IMR-90 (cell line): ENCODE measurements around the gene RTBDN. TPM values are rescaled to one million over a fixed set of nuclear protein-coding genes. Genes with fewer than 3 reads are reported as not detected.

Experiments
- ATAC-seq: fragments of 200-7000 bp; cut with Tn5 transposase; 2 replicates; pipeline ENCODE4 v1.9.1; 2020; ENCODE audit warnings: low read depth, mild to moderate bottlenecking, moderate library complexity
- BruUV-seq: library from RNA; stranded (reverse); fragments of 400-500 nt; replicated peaks from 2 replicates; lab custom pipeline; 2021; lab: Mats Ljungman, UMichigan
- CTCF ChIA-PET: fragments of 300-600 bp; formaldehyde crosslinking; extraction: SDS; loops from one replicate; lab custom pipeline; 2021; ENCODE audit warnings: antibody characterized with exemption; lab: Yijun Ruan, JAX
- POLR2A ChIA-PET: fragments of 300-600 bp; sonication (Branson Sonifier 250); formaldehyde crosslinking; loops from one replicate; lab custom pipeline; 2022; ENCODE audit warnings: antibody characterized with exemption; ENCODE audit not compliant: unreplicated experiment; lab: Charles Lee
- DNase-seq: peaks from one replicate; pipeline ENCODE4 v3.0.0; 2013
- H2AFZ ChIP-seq: replicated peaks from 2 replicates; pipeline ENCODE3; 2013; ENCODE audit warnings: low read length, mild to moderate bottlenecking; ENCODE audit not compliant: poor library complexity
- H2AK5ac ChIP-seq: 2 replicates; pipeline ENCODE4 v1.6.1; 2013; ENCODE audit warnings: low read depth, low read length, inconsistent platforms
- H2AK9ac ChIP-seq: replicated peaks from 2 replicates; pipeline ENCODE3; 2013; ENCODE audit warnings: mild to moderate bottlenecking, low read depth, low read length, moderate library complexity; ENCODE audit not compliant: poor library complexity
- H2BK120ac ChIP-seq: 2 replicates; pipeline ENCODE4 v1.6.1; 2013; ENCODE audit warnings: low read depth, low read length, inconsistent platforms
- H2BK15ac ChIP-seq: 3 replicates; pipeline ENCODE4 v1.6.1; 2013; ENCODE audit warnings: low read depth, low read length, inconsistent platforms
- H2BK20ac ChIP-seq: 2 replicates; pipeline ENCODE4 v1.6.1; 2013; ENCODE audit warnings: low read depth, mild to moderate bottlenecking, inconsistent platforms, low read length, moderate library complexity
- H2BK5ac ChIP-seq: 2 replicates; pipeline ENCODE4 v1.6.1; 2013; ENCODE audit warnings: mild to moderate bottlenecking, low read depth, low read length, inconsistent platforms; ENCODE audit not compliant: poor library complexity, severe bottlenecking
- H3K14ac ChIP-seq: replicated peaks from 2 replicates; pipeline ENCODE4 v1.6.1; 2013; ENCODE audit warnings: low read depth, low read length, inconsistent platforms
- H3K18ac ChIP-seq: 2 replicates; pipeline ENCODE4 v1.6.1; 2013; ENCODE audit warnings: low read depth, low read length, control low read depth
- H3K23ac ChIP-seq: 2 replicates; pipeline ENCODE4 v1.6.1; 2013; ENCODE audit warnings: low read depth, low read length, inconsistent platforms
- H3K27ac ChIP-seq: 2 replicates; pipeline ENCODE4 v1.5.1; 2013; ENCODE audit warnings: mild to moderate bottlenecking, control low read depth, low read length; ENCODE audit not compliant: insufficient read depth
- H3K27me3 ChIP-seq: 2 replicates; pipeline ENCODE4 v1.6.1; 2013; ENCODE audit warnings: low read length; ENCODE audit not compliant: control insufficient read depth, insufficient read depth
- H3K36me3 ChIP-seq: 2 replicates; pipeline ENCODE4 v1.6.1; 2013; ENCODE audit warnings: low read length, mixed read lengths; ENCODE audit not compliant: control insufficient read depth, insufficient read depth
- H3K4ac ChIP-seq: 2 replicates; pipeline ENCODE4 v1.6.1; 2013; ENCODE audit warnings: low read depth, low read length, inconsistent platforms
- H3K4me1 ChIP-seq: 2 replicates; pipeline ENCODE4 v1.6.1; 2013; ENCODE audit warnings: low read length, mixed read lengths; ENCODE audit not compliant: control insufficient read depth, insufficient read depth
- H3K4me2 ChIP-seq: 2 replicates; pipeline ENCODE4 v1.6.1; 2013; ENCODE audit warnings: low read depth, mild to moderate bottlenecking, control low read depth, low read length, moderate library complexity
- H3K4me3 ChIP-seq: 2 replicates; pipeline ENCODE4 v1.5.1; 2013; ENCODE audit warnings: low read depth, mild to moderate bottlenecking, control low read depth, low read length, moderate library complexity; ENCODE audit not compliant: insufficient read depth
- H3K56ac ChIP-seq: 2 replicates; pipeline ENCODE4 v1.6.1; 2013; ENCODE audit warnings: low read length, inconsistent platforms; ENCODE audit not compliant: insufficient read depth; ENCODE audit errors: extremely low read depth
- H3K79me1 ChIP-seq, 2 experiments: 2 replicates each; pipeline ENCODE4 v1.6.1; 2013; ENCODE audit warnings: low read length in 2 of 2, inconsistent platforms in 1 of 2, low read depth in 1 of 2
- H3K9ac ChIP-seq: 2 replicates; pipeline ENCODE4 v1.6.1; 2013; ENCODE audit warnings: low read depth, low read length, control low read depth
- H3K9me1 ChIP-seq: 2 replicates; pipeline ENCODE4 v1.6.1; 2013; ENCODE audit warnings: low read length, inconsistent platforms; ENCODE audit not compliant: insufficient read depth
- H3K9me3 ChIP-seq: 2 replicates; pipeline ENCODE4 v1.6.1; 2013; ENCODE audit warnings: low read length; ENCODE audit not compliant: control insufficient read depth, insufficient read depth
- H4K20me1 ChIP-seq: 2 replicates; pipeline ENCODE4 v1.6.1; 2013; ENCODE audit warnings: low read length, inconsistent platforms; ENCODE audit not compliant: insufficient read depth
- H4K5ac ChIP-seq: 2 replicates; pipeline ENCODE4 v1.6.1; 2013; ENCODE audit warnings: mild to moderate bottlenecking, low read depth, low read length, control low read depth
- H4K8ac ChIP-seq, 2 experiments: 2 replicates each; pipeline ENCODE4 v1.6.1; 2013; ENCODE audit warnings: low read depth in 2 of 2, low read length in 2 of 2, control low read depth in 1 of 2, inconsistent platforms in 1 of 2
- H4K91ac ChIP-seq: 2 replicates; pipeline ENCODE4 v1.6.1; 2013; ENCODE audit warnings: low read depth, low read length, inconsistent platforms; ENCODE audit not compliant: insufficient read depth
- CHD1 ChIP-seq: IDR thresholded peaks from 2 replicates; pipeline ENCODE4 v1.6.1; 2012; ENCODE audit warnings: low read depth, low read length, improper control_type of control experiment
- MAFK ChIP-seq: IDR thresholded peaks from 2 replicates; pipeline ENCODE4 v1.6.1; 2012; ENCODE audit warnings: low read depth, low read length, improper control_type of control experiment
- MXI1 ChIP-seq: IDR thresholded peaks from 2 replicates; pipeline ENCODE4 v1.6.1; 2012; ENCODE audit warnings: low read depth, mild to moderate bottlenecking, low read length, moderate library complexity, borderline replicate concordance
- NFE2L2 ChIP-seq: fragments of 150-350 bp; IDR thresholded peaks from 2 replicates; pipeline ENCODE4 v1.6.1; 2016; ENCODE audit warnings: low read depth, mild to moderate bottlenecking, low read length
- POLR2A ChIP-seq: IDR thresholded peaks from 2 replicates; pipeline ENCODE4 v1.6.1; 2012; ENCODE audit warnings: mild to moderate bottlenecking, low read depth, low read length
- RAD21 ChIP-seq: IDR thresholded peaks from 2 replicates; pipeline ENCODE4 v1.6.1; 2012; ENCODE audit warnings: low read length, improper control_type of control experiment
- RFX5 ChIP-seq: IDR thresholded peaks from 2 replicates; pipeline ENCODE4 v1.8.0; 2012; ENCODE audit warnings: low read depth, mild to moderate bottlenecking, low read length, moderate library complexity
- SMC3 ChIP-seq: fragments of 150-350 bp; IDR thresholded peaks from 2 replicates; pipeline ENCODE4 v1.6.1; 2016; ENCODE audit warnings: low read depth, mild to moderate bottlenecking, antibody characterized with exemption, low read length, moderate library complexity
- WGBS, 2 experiments: methylation state at CpG; one replicate each; pipeline versions ENCODE4 v1.1.5 to v1.1.7; 2013; ENCODE audit warnings: missing lambda C conversion rate in 2 of 2; ENCODE audit not compliant: insufficient read length in 1 of 2; ENCODE audit errors: extremely low coverage in 2 of 2; 5-methylcytosine and 5-hydroxymethylcytosine counted together
- dilution Hi-C: fragments of 300-500 bp; cut with HindIII; formaldehyde crosslinking; loops from one replicate; pipeline ENCODE4 v1.14.3; 2018; ENCODE audit warnings: low sequenced_read_pairs; ENCODE audit not compliant: unreplicated experiment
- in situ Hi-C: fragments of 300-500 bp; cut with MboI; formaldehyde crosslinking; loops from 3 replicates; pipeline ENCODE4 v1.14.3; 2019; ENCODE audit warnings: low sequenced_read_pairs, inconsistent platforms, mixed read lengths
- intact Hi-C: fragments of 100-400 bp; cut with micrococcal nuclease; formaldehyde crosslinking; loops from 2 replicates; pipeline ENCODE4 v1.10.0; 2022
- polyA plus RNA-seq, 3 experiments: library from polyadenylated mRNA; depleted of rRNA; stranded (reverse); fragments of >200 nt; gene quantifications; 2 replicates each; pipeline ENCODE4 v1.2.3, GENCODE V29; 2012; ENCODE audit warnings: low replicate concordance in 1 of 3
- total RNA-seq: library from RNA; depleted of rRNA; stranded (reverse); fragments of >200 nt; gene quantifications from 2 replicates; pipeline ENCODE4 v1.2.3, GENCODE V29; 2012
- TF ChIP-seq, protein P1 (sequence below): fragments of 150-350 bp; IDR thresholded peaks from 2 replicates; pipeline ENCODE4 v1.6.1; 2016; ENCODE audit warnings: low read depth, mild to moderate bottlenecking, low read length, moderate library complexity, borderline replicate concordance

The RTBDN gene
- total and polyA plus RNA-seq, 2 of the 4 experiments (the other 2 are of a cell fraction) = 0.07 TPM; not detected in 1

DNA sequence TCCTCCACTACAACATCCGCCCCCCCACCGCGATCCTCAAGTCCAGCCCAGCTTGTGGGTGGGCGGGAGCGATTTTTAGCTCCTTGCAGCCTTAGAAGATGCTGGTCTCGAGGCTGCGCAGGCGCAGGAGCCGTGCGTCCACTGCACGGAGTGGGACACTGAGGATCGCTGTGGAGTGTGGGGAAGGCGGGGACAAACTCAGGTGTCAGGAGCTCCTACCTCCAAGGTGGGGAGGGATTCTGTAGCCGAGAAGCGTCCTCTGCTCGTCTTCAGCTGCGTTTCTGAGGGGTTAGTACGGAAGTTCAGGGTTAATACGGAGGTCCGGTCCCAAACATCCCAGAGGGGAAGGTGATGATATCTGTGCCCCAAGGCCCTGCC, at the start of gene RTBDN (continued):
- TF ChIP-seq POLR2A = no peak

DNA sequence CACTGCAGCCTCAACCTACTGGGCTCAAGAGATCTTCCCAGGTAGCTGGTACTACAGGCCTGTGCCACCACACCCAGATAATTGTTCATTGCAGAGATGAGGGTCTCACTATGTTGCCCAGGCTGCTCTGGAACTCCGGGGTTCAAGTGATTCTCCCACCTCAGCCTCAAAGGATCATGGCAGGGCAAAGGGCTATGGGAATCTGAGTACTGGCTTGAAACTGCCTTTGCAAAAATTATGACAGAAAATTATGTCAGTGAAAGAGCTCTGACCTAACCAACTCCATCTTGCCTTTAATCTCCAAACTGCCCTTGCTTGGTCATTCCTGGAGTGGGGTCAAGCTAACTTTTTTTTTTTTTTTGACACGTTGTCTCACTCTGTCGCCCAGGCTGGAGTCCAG, 48.2 kb upstream of the RTBDN start:
- Histone ChIP-seq H2BK15ac (no peak overlapping the region), H3K18ac (no peak overlapping the region), H2BK5ac (no peak overlapping the region), H2AK5ac (no peak overlapping the region), H3K56ac (no peak overlapping the region), H3K4me2 (no peak overlapping the region), H3K23ac (no peak overlapping the region), H4K20me1 (no peaks in the 10 kb centered on the region), H2AFZ (peak overlapping the region; percentile 56), H3K79me1 (peaks cover 0 to 7% of the 10 kb centered on the region in 2 experiments; a peak in 1 of 4 replicates), H3K4me3 (no peak overlapping the region), H3K4me1 (peaks cover 5% of the 10 kb centered on the region; the same call in 1 of the 2 replicates), H4K91ac (no peak overlapping the region), H2BK20ac (no peak overlapping the region), H4K8ac (no peak overlapping the region), H3K9me3 (peaks cover 13% of the 10 kb centered on the region), H3K14ac (no peak overlapping the region), H3K9ac (no peak overlapping the region), H3K27ac (no peak overlapping the region), H3K27me3 (peaks cover 35% of the 10 kb centered on the region), H2AK9ac (no peak overlapping the region), H3K9me1 (peaks cover 5% of the 10 kb centered on the region; the same call in 1 of the 2 replicates), H2BK120ac (no peak overlapping the region), H3K36me3 (peaks cover 6% of the 10 kb centered on the region; the same call in 1 of the 2 replicates), H4K5ac (no peak overlapping the region), H3K4ac (no peak overlapping the region)
- ChIA-PET CTCF (interaction anchor here (1.7 kb wide), 1 partner anchor 83 kb away, joined by 8 read pairs; no protein-coding TSS in a partner anchor), POLR2A (no interaction called here)
- intact Hi-C loops (no loop called here), dilution Hi-C loops (no loop called here), in situ Hi-C loops (no loop called here)
- no peak for DNase-seq
- ATAC-seq = no peak
- no CpG with 5 or more reads among the region's 3 CpGs for WGBS, 2 experiments
- TF ChIP-seq MAFK = no peak
- no peak for TF ChIP-seq MXI1
- TF ChIP-seq, protein P1, sequence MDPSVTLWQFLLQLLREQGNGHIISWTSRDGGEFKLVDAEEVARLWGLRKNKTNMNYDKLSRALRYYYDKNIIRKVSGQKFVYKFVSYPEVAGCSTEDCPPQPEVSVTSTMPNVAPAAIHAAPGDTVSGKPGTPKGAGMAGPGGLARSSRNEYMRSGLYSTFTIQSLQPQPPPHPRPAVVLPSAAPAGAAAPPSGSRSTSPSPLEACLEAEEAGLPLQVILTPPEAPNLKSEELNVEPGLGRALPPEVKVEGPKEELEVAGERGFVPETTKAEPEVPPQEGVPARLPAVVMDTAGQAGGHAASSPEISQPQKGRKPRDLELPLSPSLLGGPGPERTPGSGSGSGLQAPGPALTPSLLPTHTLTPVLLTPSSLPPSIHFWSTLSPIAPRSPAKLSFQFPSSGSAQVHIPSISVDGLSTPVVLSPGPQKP = no peak
- no peak for TF ChIP-seq RFX5
- no peak for TF ChIP-seq NFE2L2
- TF ChIP-seq CHD1 = no peak
- TF ChIP-seq RAD21 = no peak
- no peak for TF ChIP-seq SMC3
- BruUV-seq = no TSS peak
